Activated T-cell treated with anti-CD3 and anti-CD28 coated beads, Interleukin-2, amount 50 U/mL, for 72 hours (primary cell): ENCODE results near the gene KASH5. TPM values are rescaled to one million over a fixed set of nuclear protein-coding genes. Genes with fewer than 3 reads are reported as not detected.

Experiments used
- ATAC-seq, 2 donors: fragments of 150-1000 bp; cut with Tn5 transposase; replicated peaks in 1 of 2; 2 replicates each; pipeline ENCODE4 v1.10.0; 2021; ENCODE audit warnings: moderate library complexity in 2 of 2, mild to moderate bottlenecking in 1 of 2
- DNase-seq, 2 donors: peaks; one replicate each; pipeline ENCODE4 v3.0.0; 2021 to 2022; ENCODE audit warnings: mixed read lengths in 1 of 2
- H3K27ac Mint-ChIP-seq: one replicate; pipeline ENCODE4 v1.8.0; 2022; ENCODE audit warnings: mild to moderate bottlenecking, moderate library complexity, mixed read lengths
- H3K27me3 Mint-ChIP-seq: one replicate; pipeline ENCODE4 v1.8.0; 2022; ENCODE audit warnings: low read depth, mixed read lengths
- H3K36me3 Mint-ChIP-seq, 2 donors: one replicate each; pipeline ENCODE4 v1.8.0; 2022; ENCODE audit warnings: mixed read lengths in 2 of 2, mild to moderate bottlenecking in 1 of 2; ENCODE audit not compliant: insufficient read depth in 2 of 2
- H3K4me1 Mint-ChIP-seq: one replicate; pipeline ENCODE4 v1.8.0; 2022; ENCODE audit warnings: low read depth, mixed read lengths
- H3K4me3 Mint-ChIP-seq, 2 donors: one replicate each; pipeline ENCODE4 v1.8.0; 2022; ENCODE audit warnings: mild to moderate bottlenecking in 2 of 2, mixed read lengths in 2 of 2, moderate library complexity in 2 of 2
- H3K9me3 Mint-ChIP-seq, 2 donors: one replicate each; pipeline ENCODE4 v1.8.0; 2022; ENCODE audit warnings: mixed read lengths in 2 of 2
- total RNA-seq, 2 donors: library from RNA; stranded (reverse); gene quantifications; one replicate each; pipeline ENCODE4 v1.2.3, GENCODE V29; 2022

KASH5 gene
- total RNA-seq, 2 donors from 2014 or later: 1.6 to 3.0 TPM

GRCh38 chr19:49409441-49410029, 21.5 kb downstream of the KASH5 start:
- Mint-ChIP-seq H3K4me3 (peak overlapping the region; percentile 41 to 58), H3K4me1 (peaks cover 48% of the 10 kb centered on the region), H3K27ac (peak overlapping the region; percentile 47), H3K9me3 (no peaks in the 10 kb centered on the region), H3K27me3 (no peaks in the 10 kb centered on the region), H3K36me3 (no peaks in the 10 kb centered on the region)
- ATAC-seq (peak; percentile 53 to 69), DNase-seq (no peak)

GRCh38 chr19:49411681-49412326, 23.8 kb downstream of the KASH5 start:
- Mint-ChIP-seq H3K27me3 (no peaks in the 10 kb centered on the region), H3K4me1 (peaks cover 48% of the 10 kb centered on the region), H3K4me3 (no peak overlapping the region), H3K9me3 (no peaks in the 10 kb centered on the region), H3K36me3 (no peaks in the 10 kb centered on the region), H3K27ac (no peak overlapping the region)
- no peak for DNase-seq
- no peak for ATAC-seq

GRCh38 chr19:49413348-49413747, 25.3 kb downstream of the KASH5 start:
- Mint-ChIP-seq H3K27me3 (peaks cover 10% of the 10 kb centered on the region), H3K36me3 (no peaks in the 10 kb centered on the region), H3K4me1 (peaks cover 36% of the 10 kb centered on the region), H3K9me3 (no peaks in the 10 kb centered on the region), H3K4me3 (no peak overlapping the region), H3K27ac (no peak overlapping the region)
- no peak for ATAC-seq
- DNase-seq: no peak

GRCh38 chr19:49414256-49414655, 26.2 kb downstream of the KASH5 start:
- DNase-seq (no peak), ATAC-seq (no peak)
- no peak overlapping the region for H3K4me3 Mint-ChIP-seq
- no peak overlapping the region for H3K27ac Mint-ChIP-seq
- peaks cover 13% of the 10 kb centered on the region for H3K27me3 Mint-ChIP-seq
- H3K9me3 Mint-ChIP-seq: no peaks in the 10 kb centered on the region
- H3K36me3 Mint-ChIP-seq: no peaks in the 10 kb centered on the region
- peaks cover 27% of the 10 kb centered on the region for H3K4me1 Mint-ChIP-seq

GRCh38 chr19:49415102-49415809, 27.2 kb downstream of the KASH5 start:
- DNase-seq (no peak), ATAC-seq (no peak)
- Mint-ChIP-seq H3K36me3 (no peaks in the 10 kb centered on the region), H3K4me3 (no peak overlapping the region), H3K27ac (no peak overlapping the region), H3K27me3 (peaks cover 23% of the 10 kb centered on the region), H3K4me1 (peaks cover 18% of the 10 kb centered on the region), H3K9me3 (no peaks in the 10 kb centered on the region)

- Mint-ChIP-seq H3K9me3 (no peaks in the 10 kb centered on the region), H3K36me3 (no peaks in the 10 kb centered on the region), H3K27ac (no peak overlapping the region), H3K4me1 (peaks cover 21% of the 10 kb centered on the region), H3K4me3 (no peak overlapping the region), H3K27me3 (peaks cover 29% of the 10 kb centered on the region)
- DNase-seq (no peak), ATAC-seq (no peak)
These were observed 27.8 kb downstream of the KASH5 start for GRCh38 chr19:49415810-49416200.

GRCh38 chr19:49417088-49417487, 29.0 kb downstream of the KASH5 start:
- no peak for DNase-seq
- H3K9me3 Mint-ChIP-seq: no peaks in the 10 kb centered on the region
- peaks cover 42% of the 10 kb centered on the region for H3K27me3 Mint-ChIP-seq
- H3K4me1 Mint-ChIP-seq: peaks cover 21% of the 10 kb centered on the region
- no peak for ATAC-seq
- H3K4me3 Mint-ChIP-seq: no peak overlapping the region
- no peaks in the 10 kb centered on the region for H3K36me3 Mint-ChIP-seq
- no peak overlapping the region for H3K27ac Mint-ChIP-seq

GRCh38 chr19:49418511-49418910, 30.5 kb downstream of the KASH5 start:
- no peak overlapping the region for H3K4me3 Mint-ChIP-seq
- H3K4me1 Mint-ChIP-seq: peaks cover 30% of the 10 kb centered on the region
- no peaks in the 10 kb centered on the region for H3K9me3 Mint-ChIP-seq
- ATAC-seq: no peak
- no peak overlapping the region for H3K27ac Mint-ChIP-seq
- no peaks in the 10 kb centered on the region for H3K36me3 Mint-ChIP-seq
- peaks cover 55% of the 10 kb centered on the region for H3K27me3 Mint-ChIP-seq
- DNase-seq: no peak

GRCh38 chr19:49419173-49419572, 31.1 kb downstream of the KASH5 start:
- DNase-seq: no peak
- peaks cover 37% of the 10 kb centered on the region for H3K4me1 Mint-ChIP-seq
- H3K4me3 Mint-ChIP-seq: no peak overlapping the region
- H3K27ac Mint-ChIP-seq: no peak overlapping the region
- no peak for ATAC-seq
- no peaks in the 10 kb centered on the region for H3K9me3 Mint-ChIP-seq
- H3K27me3 Mint-ChIP-seq: peaks cover 62% of the 10 kb centered on the region
- no peaks in the 10 kb centered on the region for H3K36me3 Mint-ChIP-seq

- peak overlapping the region in 1 of 2 donors; percentile 80 for H3K4me3 Mint-ChIP-seq
- H3K27ac Mint-ChIP-seq: no peak overlapping the region
- no peaks in the 10 kb centered on the region for H3K9me3 Mint-ChIP-seq
- no peaks in the 10 kb centered on the region for H3K36me3 Mint-ChIP-seq
- H3K4me1 Mint-ChIP-seq: peaks cover 37% of the 10 kb centered on the region
- H3K27me3 Mint-ChIP-seq: peaks cover 71% of the 10 kb centered on the region
- DNase-seq (no peak), ATAC-seq (no peak)
These were observed 32.2 kb downstream of the KASH5 start for GRCh38 chr19:49420227-49420626.

- peaks cover 44% of the 10 kb centered on the region for H3K4me1 Mint-ChIP-seq
- H3K27me3 Mint-ChIP-seq: peaks cover 82% of the 10 kb centered on the region
- no peak overlapping the region for H3K27ac Mint-ChIP-seq
These were observed 33.2 kb downstream of the KASH5 start for GRCh38 chr19:49421039-49421877.

GRCh38 chr19:49421878-49422202, 33.8 kb downstream of the KASH5 start:
- no peaks in the 10 kb centered on the region for H3K9me3 Mint-ChIP-seq
- peaks cover 87% of the 10 kb centered on the region for H3K27me3 Mint-ChIP-seq
- ATAC-seq: no peak
- H3K4me1 Mint-ChIP-seq: peaks cover 49% of the 10 kb centered on the region
- peak overlapping the region; percentile 79 to 80 for H3K4me3 Mint-ChIP-seq
- H3K36me3 Mint-ChIP-seq: no peaks in the 10 kb centered on the region
- no peak for DNase-seq
- no peak overlapping the region for H3K27ac Mint-ChIP-seq

More at GRCh38 chr19:49421039-49421877, 33.2 kb downstream of the KASH5 start:
- ATAC-seq: peak; percentile 35 to 49
- Mint-ChIP-seq H3K4me3 (peak overlapping the region; percentile 79 to 80), H3K9me3 (no peaks in the 10 kb centered on the region), H3K36me3 (no peaks in the 10 kb centered on the region)
- DNase-seq: peak; percentile 62 to 66
